H1 (cell line): Measurements from ENCODE around the gene ACOT12.

Experiments used
- JUN ChIP-seq: IDR thresholded peaks from 2 replicates; pipeline ENCODE4 v1.6.1; 2011; ENCODE audit warnings: low read depth, mild to moderate bottlenecking, improper control_type of control experiment, low read length
- MAFK ChIP-seq: IDR thresholded peaks from 2 replicates; pipeline ENCODE4 v1.6.1; 2012; ENCODE audit warnings: low read depth, mild to moderate bottlenecking, improper control_type of control experiment, low read length
- POLR2A ChIP-seq, 2 experiments: IDR thresholded peaks; 1 replicate in 1 of 2; 2 replicates in 1 of 2; pipeline ENCODE4 v1.6.1; 2011; ENCODE audit warnings: low read depth in 2 of 2, low read length in 2 of 2, mild to moderate bottlenecking in 2 of 2; ENCODE audit errors: control extremely low read depth in 1 of 2
- ZNF274 ChIP-seq: IDR thresholded peaks from 2 replicates; pipeline ENCODE4 v1.7.0; 2012; ENCODE audit warnings: low read length, borderline replicate concordance; ENCODE audit errors: extremely low read depth
- TF ChIP-seq, protein P1 (sequence below), 3 experiments: IDR thresholded peaks; 1 replicate in 2 of 3; 2 replicates in 1 of 3; pipeline versions ENCODE4 v1.5.1 to v1.6.1; 2011; ENCODE audit warnings: low read length in 3 of 3, mild to moderate bottlenecking in 3 of 3, inconsistent platforms in 2 of 3, low read depth in 1 of 3, moderate library complexity in 1 of 3; ENCODE audit not compliant: insufficient read depth in 1 of 3; ENCODE audit errors: control extremely low read depth in 1 of 3

DNA sequence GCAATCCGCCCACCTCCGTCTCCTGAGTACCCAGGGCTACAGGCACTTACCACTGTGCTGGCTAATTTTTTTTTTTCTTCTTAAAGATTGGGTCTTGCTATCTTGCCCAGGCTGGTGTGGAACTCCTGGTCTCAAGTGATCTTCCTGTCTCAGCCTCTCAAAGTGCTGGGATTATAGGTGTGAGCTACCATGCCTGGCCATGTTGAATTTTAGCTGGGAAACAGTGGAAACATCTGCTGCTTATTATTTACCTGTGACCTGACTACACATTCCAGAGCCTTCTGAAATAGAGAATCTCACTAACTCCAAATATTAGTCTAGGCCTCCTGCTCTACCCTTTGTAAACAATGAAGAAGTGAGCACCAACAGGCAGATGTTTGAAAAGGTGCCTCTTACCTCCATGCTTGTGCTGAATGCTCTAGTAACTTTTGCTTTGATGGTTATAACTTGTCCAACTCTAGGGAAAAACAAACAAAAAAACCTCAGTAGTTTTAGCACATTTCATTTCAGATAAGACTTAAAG lies 22.5 kb downstream of the ACOT12 start:
- TF ChIP-seq, protein P1, sequence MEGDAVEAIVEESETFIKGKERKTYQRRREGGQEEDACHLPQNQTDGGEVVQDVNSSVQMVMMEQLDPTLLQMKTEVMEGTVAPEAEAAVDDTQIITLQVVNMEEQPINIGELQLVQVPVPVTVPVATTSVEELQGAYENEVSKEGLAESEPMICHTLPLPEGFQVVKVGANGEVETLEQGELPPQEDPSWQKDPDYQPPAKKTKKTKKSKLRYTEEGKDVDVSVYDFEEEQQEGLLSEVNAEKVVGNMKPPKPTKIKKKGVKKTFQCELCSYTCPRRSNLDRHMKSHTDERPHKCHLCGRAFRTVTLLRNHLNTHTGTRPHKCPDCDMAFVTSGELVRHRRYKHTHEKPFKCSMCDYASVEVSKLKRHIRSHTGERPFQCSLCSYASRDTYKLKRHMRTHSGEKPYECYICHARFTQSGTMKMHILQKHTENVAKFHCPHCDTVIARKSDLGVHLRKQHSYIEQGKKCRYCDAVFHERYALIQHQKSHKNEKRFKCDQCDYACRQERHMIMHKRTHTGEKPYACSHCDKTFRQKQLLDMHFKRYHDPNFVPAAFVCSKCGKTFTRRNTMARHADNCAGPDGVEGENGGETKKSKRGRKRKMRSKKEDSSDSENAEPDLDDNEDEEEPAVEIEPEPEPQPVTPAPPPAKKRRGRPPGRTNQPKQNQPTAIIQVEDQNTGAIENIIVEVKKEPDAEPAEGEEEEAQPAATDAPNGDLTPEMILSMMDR (IDR thresholded peaks at IDR 0.05; ENCODE audit: control extremely low read depth in 1 of 3, insufficient read depth in 1 of 3, low read depth in 1 of 3, low read length in 3 of 3), result no peak
- TF ChIP-seq MAFK (no peak), JUN (no peak), ZNF274 (no peak), POLR2A (IDR thresholded peaks at IDR 0.05; ENCODE audit: control extremely low read depth in 1 of 2, low read depth in 2 of 2, low read length in 2 of 2) (no peak)
